HCT116 (cell line): ENCODE measurements around the gene UBE2D3. TPM values are rescaled to one million over a fixed set of nuclear protein-coding genes. Genes with fewer than 3 reads are reported as not detected.

Experiments used
- ATAC-seq: fragments of 200-7000 bp; cut with Tn5 transposase; 2 replicates; pipeline ENCODE4 v1.9.1; 2020; ENCODE audit warnings: mild to moderate bottlenecking, moderate library complexity
- BruUV-seq: library from RNA; stranded (reverse); fragments of 400-500 nt; replicated peaks from 2 replicates; lab custom pipeline; 2021; lab: Mats Ljungman, UMichigan
- CTCF ChIA-PET: fragments of 300-600 bp; sonication (Branson Sonifier 250); formaldehyde crosslinking; loops from one replicate; lab custom pipeline; 2021; ENCODE audit warnings: antibody characterized with exemption; lab: Charles Lee
- POLR2A ChIA-PET: fragments of 300-600, 350-600 bp; sonication (Branson Sonifier 250); formaldehyde crosslinking; loops from one replicate; lab custom pipeline; 2021; ENCODE audit warnings: antibody characterized with exemption; lab: Charles Lee
- RAD21 ChIA-PET, 2 experiments: fragments of 300-600 bp; sonication (Branson Sonifier 250); formaldehyde crosslinking; loops; one replicate each; lab custom pipeline; 2023; ENCODE audit warnings: low total read pairs in 2 of 2; ENCODE audit not compliant: uncharacterized antibody in 2 of 2, unreplicated experiment in 2 of 2, low non-redundant PET in 1 of 2; lab: Charles Lee
- DNase-seq: peaks from one replicate; pipeline ENCODE4 v3.0.0-alpha.2; 2010; ENCODE audit warnings: low read depth, low spot score
- H2AFZ ChIP-seq: fragments of 200-600 bp; shearing (Covaris generic), sonication (generic); 2 replicates; pipeline ENCODE4 v1.6.1; 2017; ENCODE audit warnings: low read depth, mixed run types, mixed read lengths, antibody characterized with exemption, low read length; ENCODE audit not compliant: poor library complexity, severe bottlenecking
- H3K27ac ChIP-seq: 2 replicates; pipeline ENCODE4 v1.5.1; 2012; ENCODE audit warnings: low read depth, low read length
- H3K27me3 ChIP-seq: fragments of 200-600 bp; sonication (generic); 2 replicates; pipeline ENCODE4 v1.6.1; 2016; ENCODE audit warnings: mixed run types, low read length, mixed read lengths; ENCODE audit not compliant: insufficient read depth
- H3K36me3 ChIP-seq, 2 experiments: fragments of 200-500 bp in 1 of 2; fragments of 200-600 bp in 1 of 2; sonication (Bioruptor generic) in 1 of 2; sonication (generic) in 1 of 2; 2 replicates each; pipeline versions ENCODE4 v1.5.1 to v1.6.1; 2014 to 2016; ENCODE audit warnings: low read length in 2 of 2, inconsistent platforms in 1 of 2, mixed read lengths in 1 of 2, mixed run types in 1 of 2; ENCODE audit not compliant: insufficient read depth in 2 of 2, control insufficient read depth in 1 of 2
- H3K4me1 ChIP-seq, 2 experiments: fragments of 200-600 bp in 1 of 2; sonication (generic) in 1 of 2; 2 replicates each; pipeline versions ENCODE4 v1.5.1 to v1.6.1; 2012 to 2017; ENCODE audit warnings: low read length in 2 of 2, inconsistent platforms in 1 of 2, mild to moderate bottlenecking in 1 of 2, mixed read lengths in 1 of 2, mixed run types in 1 of 2, moderate library complexity in 1 of 2; ENCODE audit not compliant: insufficient read depth in 2 of 2, control insufficient read depth in 1 of 2
- H3K4me2 ChIP-seq: fragments of 200-600 bp; sonication (generic); 2 replicates; pipeline ENCODE4 v1.6.1; 2017; ENCODE audit warnings: mixed run types, low read length, mixed read lengths
- H3K4me3 ChIP-seq, 2 experiments: fragments of 200-600 bp in 1 of 2; sonication (generic) in 1 of 2; replicated peaks in 1 of 2; 2 replicates each; pipeline ENCODE4 v1.5.1; 2011 to 2016; ENCODE audit warnings: low read length in 2 of 2, control low read depth in 1 of 2, low read depth in 1 of 2, mild to moderate bottlenecking in 1 of 2, mixed read lengths in 1 of 2, mixed run types in 1 of 2
- H3K79me2 ChIP-seq: fragments of 200-600 bp; sonication (generic); 2 replicates; pipeline ENCODE4 v1.6.1; 2017; ENCODE audit warnings: mild to moderate bottlenecking, mixed run types, low read length, moderate library complexity, mixed read lengths; ENCODE audit not compliant: insufficient read depth
- H3K9ac ChIP-seq: fragments of 200-600 bp; sonication (generic); 2 replicates; pipeline ENCODE4 v1.6.1; 2016; ENCODE audit warnings: low read length, mixed read lengths
- H3K9me2 ChIP-seq: fragments of 200-600 bp; sonication (generic), shearing (Covaris generic); 2 replicates; pipeline ENCODE4 v1.6.1; 2017; ENCODE audit warnings: mixed run types, mild to moderate bottlenecking, moderate library complexity; ENCODE audit not compliant: insufficient read depth
- H3K9me3 ChIP-seq, 2 experiments: fragments of 200-500 bp in 1 of 2; fragments of 200-600 bp in 1 of 2; sonication (Bioruptor generic) in 1 of 2; sonication (generic) in 1 of 2; 2 replicates each; pipeline ENCODE4 v1.6.1; 2014 to 2017; ENCODE audit warnings: low read length in 2 of 2, mixed read lengths in 2 of 2, inconsistent platforms in 1 of 2, low read depth in 1 of 2, mild to moderate bottlenecking in 1 of 2, mixed run types in 1 of 2, moderate library complexity in 1 of 2; ENCODE audit not compliant: control insufficient read depth in 1 of 2, insufficient read depth in 1 of 2
- H4K20me1 ChIP-seq: fragments of 200-600 bp; sonication (generic), shearing (Covaris generic); 2 replicates; pipeline ENCODE4 v1.6.1; 2017; ENCODE audit warnings: mixed run types, mild to moderate bottlenecking, moderate library complexity; ENCODE audit not compliant: insufficient read depth
- CEBPB ChIP-seq: IDR thresholded peaks from 2 replicates; pipeline ENCODE4 v1.6.1; 2012; ENCODE audit warnings: low read depth
- ELF1 ChIP-seq: IDR thresholded peaks from 2 replicates; pipeline ENCODE4 v1.6.1; 2012; ENCODE audit warnings: low read depth, borderline replicate concordance
- POLR2A ChIP-seq: IDR thresholded peaks from 2 replicates; pipeline ENCODE4 v1.7.0; 2011; ENCODE audit warnings: borderline replicate concordance; ENCODE audit not compliant: insufficient read depth, insufficient read length; ENCODE audit errors: extremely low read depth
- RAD21 ChIP-seq: IDR thresholded peaks from 2 replicates; pipeline ENCODE4 v1.6.1; 2012; ENCODE audit warnings: low read depth, mild to moderate bottlenecking
- YY1 ChIP-seq: IDR thresholded peaks from 2 replicates; pipeline ENCODE4 v1.6.1; 2011; ENCODE audit warnings: low read length, low read depth, moderate library complexity, mild to moderate bottlenecking; ENCODE audit not compliant: insufficient replicate concordance; ENCODE audit errors: extremely low read depth
- intact Hi-C: fragments of 100-400 bp; cut with micrococcal nuclease; formaldehyde crosslinking; loops from 2 replicates; pipeline ENCODE4 v1.10.0; 2022
- total RNA-seq: library from RNA; stranded (reverse); gene quantifications from one replicate; pipeline ENCODE4 v1.2.1, GENCODE V29; 2021; ENCODE audit not compliant: unreplicated experiment
- TF ChIP-seq, protein P1 (sequence below): IDR thresholded peaks from 2 replicates; pipeline ENCODE4 v1.6.1; 2012; ENCODE audit warnings: low read depth

Gene UBE2D3
- total RNA-seq, 1 experiment from 2014 or later = 302 TPM

GRCh38 chr4:102828497-102828808 is 1.1 kb upstream of the UBE2D3 start:
- RAD21 ChIA-PET = interaction anchor here in 1 of 2 experiments (1.5 kb wide), 1 partner anchor 41 kb away, joined by 5 read pairs; the partner anchor contains the start of gene CISD2

More at GRCh38 chr4:102828497-102828808, 1.1 kb upstream of the UBE2D3 start:
- no peak overlapping the region for H2AFZ ChIP-seq
- peaks cover 76% of the 10 kb centered on the region for H3K79me2 ChIP-seq
- H3K27ac ChIP-seq = peak overlapping the region; percentile 90
- DNase-seq = no peak
- peaks cover 8 to 17% of the 10 kb centered on the region in 2 experiments; a peak in 2 of 4 replicates for H3K36me3 ChIP-seq
- ChIA-PET POLR2A (interaction anchor here (0.6 to 3.5 kb wide), 17 partner anchors 8 to 401 kb away, joined by 3 to 49 read pairs (median 5); partner anchors contain the start of genes CISD2 and MANBA), CTCF (interaction anchor here (0.9 to 1.7 kb wide), 3 partner anchors 208 to 397 kb away, joined by 3 to 7 read pairs (median 3); no protein-coding TSS in a partner anchor)
- BruUV-seq = TSS peak; percentile 89
- no peaks in the 10 kb centered on the region for H3K9me3 ChIP-seq
- H3K4me1 ChIP-seq = peaks cover 9 to 27% of the 10 kb centered on the region in 2 experiments
- TF ChIP-seq CEBPB (no peak), POLR2A (no peak), YY1 (no peak), RAD21 (no peak), ELF1 (no peak)
- TF ChIP-seq, protein P1, sequence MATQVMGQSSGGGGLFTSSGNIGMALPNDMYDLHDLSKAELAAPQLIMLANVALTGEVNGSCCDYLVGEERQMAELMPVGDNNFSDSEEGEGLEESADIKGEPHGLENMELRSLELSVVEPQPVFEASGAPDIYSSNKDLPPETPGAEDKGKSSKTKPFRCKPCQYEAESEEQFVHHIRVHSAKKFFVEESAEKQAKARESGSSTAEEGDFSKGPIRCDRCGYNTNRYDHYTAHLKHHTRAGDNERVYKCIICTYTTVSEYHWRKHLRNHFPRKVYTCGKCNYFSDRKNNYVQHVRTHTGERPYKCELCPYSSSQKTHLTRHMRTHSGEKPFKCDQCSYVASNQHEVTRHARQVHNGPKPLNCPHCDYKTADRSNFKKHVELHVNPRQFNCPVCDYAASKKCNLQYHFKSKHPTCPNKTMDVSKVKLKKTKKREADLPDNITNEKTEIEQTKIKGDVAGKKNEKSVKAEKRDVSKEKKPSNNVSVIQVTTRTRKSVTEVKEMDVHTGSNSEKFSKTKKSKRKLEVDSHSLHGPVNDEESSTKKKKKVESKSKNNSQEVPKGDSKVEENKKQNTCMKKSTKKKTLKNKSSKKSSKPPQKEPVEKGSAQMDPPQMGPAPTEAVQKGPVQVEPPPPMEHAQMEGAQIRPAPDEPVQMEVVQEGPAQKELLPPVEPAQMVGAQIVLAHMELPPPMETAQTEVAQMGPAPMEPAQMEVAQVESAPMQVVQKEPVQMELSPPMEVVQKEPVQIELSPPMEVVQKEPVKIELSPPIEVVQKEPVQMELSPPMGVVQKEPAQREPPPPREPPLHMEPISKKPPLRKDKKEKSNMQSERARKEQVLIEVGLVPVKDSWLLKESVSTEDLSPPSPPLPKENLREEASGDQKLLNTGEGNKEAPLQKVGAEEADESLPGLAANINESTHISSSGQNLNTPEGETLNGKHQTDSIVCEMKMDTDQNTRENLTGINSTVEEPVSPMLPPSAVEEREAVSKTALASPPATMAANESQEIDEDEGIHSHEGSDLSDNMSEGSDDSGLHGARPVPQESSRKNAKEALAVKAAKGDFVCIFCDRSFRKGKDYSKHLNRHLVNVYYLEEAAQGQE = no peak
- TF ChIP-seq, all 23 proteins: peak for 0
- Histone ChIP-seq H4K20me1 (peaks cover 17% of the 10 kb centered on the region; the same call in 1 of the 2 replicates), H3K27me3 (no peaks in the 10 kb centered on the region), H3K9ac (peak overlapping the region; percentile 93), H3K9me2 (no peaks in the 10 kb centered on the region), H3K4me3 (peak overlapping the region; percentile 76 to 83), H3K4me2 (peak overlapping the region; percentile 75)
- intact Hi-C loops = loop anchor here (1.0 to 10.0 kb wide), 5 partner anchors 40 to 381 kb away; partner anchors contain the start of genes BDH2 and CISD2
- ATAC-seq = peak; percentile 41
